ENCODE measurements around the gene MAST2.

Gene MAST2

GRCh38 chr1:46027788-46028573 is 224.6 kb downstream of the MAST2 start:
- Histone ChIP-seq H3K9me3 (no peaks in the 10 kb centered on the region), H3K27me3 (no peaks in the 10 kb centered on the region), H3K4me3 (ENCODE audit: low read depth in 1 of 2, low read length in 1 of 2) (no peak overlapping the region), H3K27ac (no peak overlapping the region), H3K36me3 (peaks cover 87% of the 10 kb centered on the region), H3K4me1 (ENCODE audit: control insufficient read depth in 1 of 2, insufficient read depth in 1 of 2, low read depth in 1 of 2, low read length in 1 of 2) (no peaks in the 10 kb centered on the region)
- TF ChIP-seq, protein P1, sequence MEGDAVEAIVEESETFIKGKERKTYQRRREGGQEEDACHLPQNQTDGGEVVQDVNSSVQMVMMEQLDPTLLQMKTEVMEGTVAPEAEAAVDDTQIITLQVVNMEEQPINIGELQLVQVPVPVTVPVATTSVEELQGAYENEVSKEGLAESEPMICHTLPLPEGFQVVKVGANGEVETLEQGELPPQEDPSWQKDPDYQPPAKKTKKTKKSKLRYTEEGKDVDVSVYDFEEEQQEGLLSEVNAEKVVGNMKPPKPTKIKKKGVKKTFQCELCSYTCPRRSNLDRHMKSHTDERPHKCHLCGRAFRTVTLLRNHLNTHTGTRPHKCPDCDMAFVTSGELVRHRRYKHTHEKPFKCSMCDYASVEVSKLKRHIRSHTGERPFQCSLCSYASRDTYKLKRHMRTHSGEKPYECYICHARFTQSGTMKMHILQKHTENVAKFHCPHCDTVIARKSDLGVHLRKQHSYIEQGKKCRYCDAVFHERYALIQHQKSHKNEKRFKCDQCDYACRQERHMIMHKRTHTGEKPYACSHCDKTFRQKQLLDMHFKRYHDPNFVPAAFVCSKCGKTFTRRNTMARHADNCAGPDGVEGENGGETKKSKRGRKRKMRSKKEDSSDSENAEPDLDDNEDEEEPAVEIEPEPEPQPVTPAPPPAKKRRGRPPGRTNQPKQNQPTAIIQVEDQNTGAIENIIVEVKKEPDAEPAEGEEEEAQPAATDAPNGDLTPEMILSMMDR (IDR thresholded peaks at IDR 0.05), result no peak

DNA sequence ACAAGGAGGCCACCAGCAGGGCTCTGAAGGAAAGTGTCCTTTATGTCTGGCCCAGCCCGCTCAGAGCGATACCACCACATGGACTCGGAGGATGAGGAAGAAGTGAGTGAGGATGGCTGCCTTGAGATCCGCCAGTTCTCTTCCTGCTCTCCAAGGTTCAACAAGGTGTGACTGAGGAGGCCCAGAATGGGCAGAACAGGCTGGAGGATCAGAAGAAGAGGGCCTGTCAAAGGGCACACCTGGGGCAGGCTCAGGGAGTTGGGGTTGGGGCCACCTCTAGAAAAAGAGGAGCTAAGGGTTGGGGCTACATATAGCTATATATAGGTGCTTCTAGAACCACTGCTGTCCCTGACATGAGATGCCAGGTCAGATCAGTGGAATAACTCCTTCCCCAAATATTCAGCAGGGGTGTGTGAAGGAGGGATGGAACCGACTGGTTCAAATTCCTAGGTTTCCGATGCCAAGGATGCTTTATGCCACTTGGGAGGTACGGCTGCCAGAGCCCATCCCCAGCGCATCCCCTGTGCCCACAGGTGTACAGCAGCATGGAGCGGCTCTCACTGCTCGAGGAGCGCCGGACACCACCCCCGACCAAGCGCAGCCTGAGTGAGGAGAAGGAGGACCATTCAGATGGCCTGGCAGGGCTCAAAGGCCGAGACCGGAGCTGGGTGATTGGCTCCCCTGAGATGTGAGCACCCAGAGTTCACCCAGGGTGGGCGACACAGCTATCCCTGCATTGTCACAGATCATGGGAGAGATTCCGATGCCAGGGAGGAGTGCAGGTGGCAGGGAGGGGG is 226.9 kb downstream of the MAST2 start:
- no peak overlapping the region for H3K4me3 ChIP-seq (ENCODE audit: low read depth in 1 of 2, low read length in 1 of 2)
- H3K9me3 ChIP-seq, result no peaks in the 10 kb centered on the region
- no peaks in the 10 kb centered on the region for H3K4me1 ChIP-seq (ENCODE audit: control insufficient read depth in 1 of 2, insufficient read depth in 1 of 2, low read depth in 1 of 2, low read length in 1 of 2)
- peaks cover 84% of the 10 kb centered on the region for H3K36me3 ChIP-seq
- H3K27me3 ChIP-seq, result no peaks in the 10 kb centered on the region
- H3K27ac ChIP-seq, result no peak overlapping the region
- TF ChIP-seq, protein P1 (IDR thresholded peaks at IDR 0.05), result no peak

DNA sequence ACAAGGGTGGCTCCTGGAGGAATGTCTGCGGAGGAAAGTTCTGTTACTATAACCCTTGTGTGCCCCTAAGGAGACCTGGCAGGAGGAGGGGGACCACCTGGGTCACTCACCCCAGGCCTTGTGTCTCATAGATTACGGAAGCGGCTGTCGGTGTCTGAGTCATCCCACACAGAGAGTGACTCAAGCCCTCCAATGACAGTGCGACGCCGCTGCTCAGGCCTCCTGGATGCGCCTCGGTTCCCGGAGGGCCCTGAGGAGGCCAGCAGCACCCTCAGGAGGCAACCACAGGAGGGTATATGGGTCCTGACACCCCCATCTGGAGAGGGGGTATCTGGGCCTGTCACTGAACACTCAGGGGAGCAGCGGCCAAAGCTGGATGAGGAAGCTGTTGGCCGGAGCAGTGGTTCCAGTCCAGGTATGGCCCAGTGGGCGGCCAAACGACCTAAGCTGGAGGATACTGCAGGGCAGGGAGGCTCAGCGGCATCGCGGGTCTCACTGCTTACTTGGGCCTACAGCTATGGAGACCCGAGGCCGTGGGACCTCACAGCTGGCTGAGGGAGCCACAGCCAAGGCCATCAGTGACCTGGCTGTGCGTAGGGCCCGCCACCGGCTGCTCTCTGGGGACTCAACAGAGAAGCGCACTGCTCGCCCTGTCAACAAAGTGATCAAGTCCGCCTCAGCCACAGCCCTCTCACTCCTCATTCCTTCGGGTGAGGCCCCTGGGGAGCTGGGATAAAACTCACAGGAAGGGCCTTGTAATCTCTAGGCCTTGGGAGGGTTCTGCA is 227.7 kb downstream of the MAST2 start:
- Histone ChIP-seq H3K36me3 (peaks cover 83% of the 10 kb centered on the region), H3K27ac (no peak overlapping the region), H3K27me3 (no peaks in the 10 kb centered on the region), H3K4me3 (ENCODE audit: low read depth in 1 of 2, low read length in 1 of 2) (no peak overlapping the region), H3K9me3 (no peaks in the 10 kb centered on the region), H3K4me1 (ENCODE audit: control insufficient read depth in 1 of 2, insufficient read depth in 1 of 2, low read depth in 1 of 2, low read length in 1 of 2) (no peaks in the 10 kb centered on the region)
- TF ChIP-seq, protein P1 (IDR thresholded peaks at IDR 0.05), result no peak

DNA sequence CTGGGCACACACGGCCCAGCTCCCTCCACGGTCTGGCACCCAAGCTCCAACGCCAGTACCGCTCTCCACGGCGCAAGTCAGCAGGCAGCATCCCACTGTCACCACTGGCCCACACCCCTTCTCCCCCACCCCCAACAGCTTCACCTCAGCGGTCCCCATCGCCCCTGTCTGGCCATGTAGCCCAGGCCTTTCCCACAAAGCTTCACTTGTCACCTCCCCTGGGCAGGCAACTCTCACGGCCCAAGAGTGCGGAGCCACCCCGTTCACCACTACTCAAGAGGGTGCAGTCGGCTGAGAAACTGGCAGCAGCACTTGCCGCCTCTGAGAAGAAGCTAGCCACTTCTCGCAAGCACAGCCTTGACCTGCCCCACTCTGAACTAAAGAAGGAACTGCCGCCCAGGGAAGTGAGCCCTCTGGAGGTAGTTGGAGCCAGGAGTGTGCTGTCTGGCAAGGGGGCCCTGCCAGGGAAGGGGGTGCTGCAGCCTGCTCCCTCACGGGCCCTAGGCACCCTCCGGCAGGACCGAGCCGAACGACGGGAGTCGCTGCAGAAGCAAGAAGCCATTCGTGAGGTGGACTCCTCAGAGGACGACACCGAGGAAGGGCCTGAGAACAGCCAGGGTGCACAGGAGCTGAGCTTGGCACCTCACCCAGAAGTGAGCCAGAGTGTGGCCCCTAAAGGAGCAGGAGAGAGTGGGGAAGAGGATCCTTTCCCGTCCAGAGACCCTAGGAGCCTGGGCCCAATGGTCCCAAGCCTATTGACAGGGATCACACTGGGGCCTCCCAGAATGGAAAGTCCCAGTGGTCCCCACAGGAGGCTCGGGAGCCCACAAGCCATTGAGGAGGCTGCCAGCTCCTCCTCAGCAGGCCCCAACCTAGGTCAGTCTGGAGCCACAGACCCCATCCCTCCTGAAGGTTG is 231.4 kb downstream of the MAST2 start:
- Histone ChIP-seq H3K4me1 (ENCODE audit: control insufficient read depth in 1 of 2, insufficient read depth in 1 of 2, low read depth in 1 of 2, low read length in 1 of 2) (peaks cover 0 to 10% of the 10 kb centered on the region in 2 experiments), H3K4me3 (ENCODE audit: low read depth in 1 of 2, low read length in 1 of 2) (no peak overlapping the region), H3K9me3 (no peaks in the 10 kb centered on the region), H3K27me3 (no peaks in the 10 kb centered on the region), H3K27ac (no peak overlapping the region), H3K36me3 (peaks cover 56% of the 10 kb centered on the region)
- TF ChIP-seq, protein P1 (IDR thresholded peaks at IDR 0.05), result no peak

Data from neutrophil (primary cell).